ENCODE data around the gene HSPA9. TPM values are rescaled to one million over a fixed set of nuclear protein-coding genes. Genes with fewer than 3 reads are reported as not detected.

Gene HSPA9
- total and polyA plus RNA-seq, 2 of the 13 experiments (the other 11 are each of a cell fraction or from before 2014, with no cell fraction given), result 165 to 478 TPM

DNA sequence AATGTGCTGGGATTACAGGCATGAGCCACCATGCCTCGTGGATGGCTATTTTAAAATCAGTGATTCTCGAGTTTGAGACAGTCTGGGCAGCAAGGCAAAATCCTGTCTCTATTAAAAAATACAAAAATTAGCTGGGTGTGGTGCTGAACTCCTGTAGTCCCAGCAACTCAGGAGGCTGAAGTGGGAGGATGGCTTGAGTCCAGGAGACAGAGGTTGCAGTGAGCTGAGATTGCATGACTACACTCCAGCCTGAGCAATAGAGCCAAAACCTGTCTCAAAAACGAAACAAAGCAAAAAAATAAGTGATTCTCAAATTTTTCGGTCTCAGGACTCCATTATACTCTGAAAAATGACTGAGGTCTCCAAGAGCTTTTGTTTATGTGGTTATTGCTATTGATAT is 47.9 kb upstream of the HSPA9 start:
- DNase-seq (ENCODE audit: low spot score) (no peak), FAIRE-seq (no peak), ATAC-seq (no peak)
- Histone ChIP-seq H3K27ac (ENCODE audit: extremely low read length, insufficient read depth, low read length) (no peak overlapping the region), H3K9me3 (ENCODE audit: low read length) (no peaks in the 10 kb centered on the region), H3K4me3 (replicated peaks in 1 of 3; ENCODE audit: insufficient read depth in 1 of 3, low read depth in 2 of 3, low read length in 3 of 3) (no peak overlapping the region), H3K4me2 (ENCODE audit: low read depth, low read length) (no peak overlapping the region), H3K79me2 (ENCODE audit: insufficient read depth, low read length) (no peaks in the 10 kb centered on the region), H4K20me1 (ENCODE audit: insufficient read depth, low read length) (no peaks in the 10 kb centered on the region), H3K27me3 (ENCODE audit: control insufficient read depth in 1 of 2, insufficient read depth in 2 of 2, low read length in 2 of 2) (no peaks in the 10 kb centered on the region), H2AFZ (ENCODE audit: low read length) (no peak overlapping the region), H3K9ac (ENCODE audit: insufficient read depth, low read depth, low read length) (no peak overlapping the region), H3K36me3 (replicated peaks in 1 of 2; ENCODE audit: control insufficient read depth in 1 of 2, insufficient read depth in 2 of 2, low read length in 2 of 2) (no peaks in the 10 kb centered on the region), H3K4me1 (ENCODE audit: insufficient read depth, low read length) (no peaks in the 10 kb centered on the region; the same call in 1 of the 2 replicates)
- TF ChIP-seq PCBP1 (IDR thresholded peaks at IDR 0.05; ENCODE audit: borderline replicate concordance, low read depth, low read length) (no peak), ZMYM4 (CRISPR knock-in tag; IDR thresholded peaks at IDR 0.05) (no peak), RXRB (CRISPR knock-in tag; IDR thresholded peaks at IDR 0.05; ENCODE audit: borderline replicate concordance) (no peak), ZNF83 (CRISPR knock-in tag; IDR thresholded peaks at IDR 0.05; ENCODE audit: borderline replicate concordance) (no peak), SATB2 (CRISPR knock-in tag; IDR thresholded peaks at IDR 0.05) (no peak), ETV5 (CRISPR knock-in tag; IDR thresholded peaks at IDR 0.05; ENCODE audit: borderline replicate concordance) (no peak), HDAC1 (CRISPR knock-in tag; IDR thresholded peaks at IDR 0.05) (no peak), NR2F1 (CRISPR knock-in tag; IDR thresholded peaks at IDR 0.05) (no peak), HMG20A (CRISPR knock-in tag; IDR thresholded peaks at IDR 0.05; ENCODE audit: borderline replicate concordance) (no peak), ZNF720 (CRISPR knock-in tag; IDR thresholded peaks at IDR 0.05) (no peak), ZNF235 (CRISPR knock-in tag; IDR thresholded peaks at IDR 0.05; ENCODE audit: borderline replicate concordance) (no peak), RARA (CRISPR knock-in tag; IDR thresholded peaks at IDR 0.05) (no peak), ZNF615 (CRISPR knock-in tag; IDR thresholded peaks at IDR 0.05; ENCODE audit: borderline replicate concordance) (no peak)
- TF ChIP-seq, protein P1, sequence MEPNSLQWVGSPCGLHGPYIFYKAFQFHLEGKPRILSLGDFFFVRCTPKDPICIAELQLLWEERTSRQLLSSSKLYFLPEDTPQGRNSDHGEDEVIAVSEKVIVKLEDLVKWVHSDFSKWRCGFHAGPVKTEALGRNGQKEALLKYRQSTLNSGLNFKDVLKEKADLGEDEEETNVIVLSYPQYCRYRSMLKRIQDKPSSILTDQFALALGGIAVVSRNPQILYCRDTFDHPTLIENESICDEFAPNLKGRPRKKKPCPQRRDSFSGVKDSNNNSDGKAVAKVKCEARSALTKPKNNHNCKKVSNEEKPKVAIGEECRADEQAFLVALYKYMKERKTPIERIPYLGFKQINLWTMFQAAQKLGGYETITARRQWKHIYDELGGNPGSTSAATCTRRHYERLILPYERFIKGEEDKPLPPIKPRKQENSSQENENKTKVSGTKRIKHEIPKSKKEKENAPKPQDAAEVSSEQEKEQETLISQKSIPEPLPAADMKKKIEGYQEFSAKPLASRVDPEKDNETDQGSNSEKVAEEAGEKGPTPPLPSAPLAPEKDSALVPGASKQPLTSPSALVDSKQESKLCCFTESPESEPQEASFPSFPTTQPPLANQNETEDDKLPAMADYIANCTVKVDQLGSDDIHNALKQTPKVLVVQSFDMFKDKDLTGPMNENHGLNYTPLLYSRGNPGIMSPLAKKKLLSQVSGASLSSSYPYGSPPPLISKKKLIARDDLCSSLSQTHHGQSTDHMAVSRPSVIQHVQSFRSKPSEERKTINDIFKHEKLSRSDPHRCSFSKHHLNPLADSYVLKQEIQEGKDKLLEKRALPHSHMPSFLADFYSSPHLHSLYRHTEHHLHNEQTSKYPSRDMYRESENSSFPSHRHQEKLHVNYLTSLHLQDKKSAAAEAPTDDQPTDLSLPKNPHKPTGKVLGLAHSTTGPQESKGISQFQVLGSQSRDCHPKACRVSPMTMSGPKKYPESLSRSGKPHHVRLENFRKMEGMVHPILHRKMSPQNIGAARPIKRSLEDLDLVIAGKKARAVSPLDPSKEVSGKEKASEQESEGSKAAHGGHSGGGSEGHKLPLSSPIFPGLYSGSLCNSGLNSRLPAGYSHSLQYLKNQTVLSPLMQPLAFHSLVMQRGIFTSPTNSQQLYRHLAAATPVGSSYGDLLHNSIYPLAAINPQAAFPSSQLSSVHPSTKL (CRISPR knock-in tag; IDR thresholded peaks at IDR 0.05), result no peak
- BruUV-seq (replicated peaks), result no TSS peak
- in situ Hi-C loops (cut with HindIII; ENCODE audit: extremely low pct_ligation_motif_present, low pct_unique_long_range_greater_than_20kb), result no loop called here
- ChIA-PET POLR2A (interaction anchor here (1.5 kb wide), 1 partner anchor 47 kb away, joined by 3 read pairs; no protein-coding TSS in a partner anchor), CTCF (ENCODE audit: low intra/inter-chr PET ratio, low total read pairs) (no interaction called here)
- intact Hi-C loops (cut with micrococcal nuclease; ENCODE audit: unreplicated experiment), result no loop called here
- WGBS (ENCODE audit: low lambda C conversion rate), result 1% methylated on average over 4 of the region's 4 CpGs
